GM18951 (cell line): ENCODE measurements around the gene GFOD1.

Experiments used
- POLR2A ChIP-seq: IDR thresholded peaks from 4 replicates; pipeline ENCODE4 v1.6.1; 2011; ENCODE audit warnings: mild to moderate bottlenecking; ENCODE audit not compliant: insufficient read length, insufficient read depth; ENCODE audit errors: extremely low read depth
- in situ Hi-C: fragments of 300-500 bp; cut with MboI; formaldehyde crosslinking; loops from one replicate; pipeline ENCODE4 v1.12.0; 2022; ENCODE audit warnings: low sequenced_read_pairs, mixed read lengths, inconsistent platforms; ENCODE audit not compliant: unreplicated experiment

Gene GFOD1

GRCh38 chr6:13433709-13434121, 53.7 kb downstream of the GFOD1 start:
- TF ChIP-seq POLR2A = no peak
- in situ Hi-C loops = no loop called here

GRCh38 chr6:13432526-13433184, 54.7 kb downstream of the GFOD1 start:
- in situ Hi-C loops = no loop called here
- no peak for TF ChIP-seq POLR2A

GRCh38 chr6:13431861-13432465, 55.4 kb downstream of the GFOD1 start:
- no peak for TF ChIP-seq POLR2A
- in situ Hi-C loops = no loop called here

- in situ Hi-C loops = no loop called here
- peak; percentile 18 for TF ChIP-seq POLR2A
Measured at GRCh38 chr6:13431059-13431656, 56.2 kb downstream of the GFOD1 start.

- in situ Hi-C loops = no loop called here
- no peak for TF ChIP-seq POLR2A
Measured at GRCh38 chr6:13429406-13429753, 58.0 kb downstream of the GFOD1 start.

GRCh38 chr6:13428583-13429405, 58.6 kb downstream of the GFOD1 start:
- in situ Hi-C loops = no loop called here
- no peak for TF ChIP-seq POLR2A

GRCh38 chr6:13427801-13428582, 59.4 kb downstream of the GFOD1 start:
- TF ChIP-seq POLR2A = no peak
- in situ Hi-C loops = no loop called here

GRCh38 chr6:13427316-13427715, 60.1 kb downstream of the GFOD1 start:
- TF ChIP-seq POLR2A = no peak
- in situ Hi-C loops = no loop called here

GRCh38 chr6:13425943-13426931, 61.2 kb downstream of the GFOD1 start:
- TF ChIP-seq POLR2A = no peak

GRCh38 chr6:13425270-13425873, 62.0 kb downstream of the GFOD1 start:
- in situ Hi-C loops = no loop called here
- no peak for TF ChIP-seq POLR2A

More at GRCh38 chr6:13425943-13426931, 61.2 kb downstream of the GFOD1 start:
- in situ Hi-C loops = no loop called here

- in situ Hi-C loops = no loop called here
- no peak for TF ChIP-seq POLR2A
Measured at GRCh38 chr6:13423252-13423651, 64.1 kb downstream of the GFOD1 start.
